Inferior parietal cortex (tissue), 1 donor: Measurements from ENCODE around the gene MUC4.
"Not testable (repeated sequence)": the region's sequence is repeated elsewhere in the genome, so short reads cannot be mapped to it uniquely, and the experiment has no call there.

Source experiments
- DNase-seq: peaks from one replicate; pipeline ENCODE4 v3.0.0-alpha.2; 2016; ENCODE audit errors: extremely low spot score

The MUC4 gene

GRCh38 chr3:195838714-195839113 lies 27.0 kb upstream of the MUC4 start:
- DNase-seq = no peak

DNA sequence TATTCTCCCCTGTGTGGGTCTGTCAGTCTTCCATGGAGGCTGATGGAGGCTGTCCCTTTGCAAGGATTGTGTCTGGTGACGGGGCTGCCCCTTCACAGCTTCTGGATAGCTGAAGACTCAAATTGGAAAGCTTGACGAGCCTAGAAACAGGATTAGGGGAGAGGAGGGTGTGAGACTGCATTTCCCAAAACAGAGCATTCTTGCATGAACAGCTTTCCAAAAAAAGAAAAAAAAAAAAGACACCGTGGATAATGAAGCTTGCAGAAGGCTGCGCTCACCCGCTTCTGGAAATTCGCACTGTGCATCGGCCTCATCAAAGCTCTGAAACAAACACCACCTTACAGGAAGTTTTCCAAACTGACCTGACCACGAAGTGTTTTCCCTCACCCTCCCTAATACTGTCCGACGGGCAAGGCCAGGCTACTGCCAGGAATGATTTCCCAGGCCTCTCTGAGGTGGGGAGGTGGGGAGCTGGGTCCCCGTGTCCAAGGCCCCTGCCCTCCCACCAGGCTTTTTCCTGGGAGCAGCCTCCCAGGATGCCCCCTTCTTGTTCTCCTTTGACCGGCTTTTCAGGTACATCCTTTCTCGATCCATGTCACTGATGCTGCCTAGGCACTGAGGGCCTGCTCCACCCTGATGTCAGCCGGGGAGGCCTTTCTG lies 24.9 kb upstream of the MUC4 start:
- no peak for DNase-seq

DNA sequence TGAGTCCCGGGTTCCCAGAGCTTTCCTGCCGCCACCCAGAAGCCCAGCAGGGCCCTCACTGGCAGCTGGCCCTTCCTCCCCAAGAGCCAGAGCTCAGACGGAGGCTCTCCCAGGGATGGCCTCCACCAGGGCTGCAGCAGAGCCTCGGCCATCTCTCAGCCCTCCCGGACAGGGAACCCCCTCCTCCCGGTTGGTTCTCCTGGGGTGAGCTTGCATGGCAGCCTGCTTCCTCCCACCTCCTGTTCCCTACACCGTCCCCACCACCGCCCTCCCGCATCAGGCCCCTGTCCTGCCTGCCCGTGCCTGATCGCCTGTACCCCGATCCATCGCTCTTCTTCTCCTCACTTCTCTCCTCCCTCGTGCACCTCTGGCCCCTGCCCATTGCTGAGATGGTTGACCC lies 24.1 kb upstream of the MUC4 start:
- DNase-seq = no peak

GRCh38 chr3:195834675-195835583 lies 23.2 kb upstream of the MUC4 start:
- no peak for DNase-seq

DNA sequence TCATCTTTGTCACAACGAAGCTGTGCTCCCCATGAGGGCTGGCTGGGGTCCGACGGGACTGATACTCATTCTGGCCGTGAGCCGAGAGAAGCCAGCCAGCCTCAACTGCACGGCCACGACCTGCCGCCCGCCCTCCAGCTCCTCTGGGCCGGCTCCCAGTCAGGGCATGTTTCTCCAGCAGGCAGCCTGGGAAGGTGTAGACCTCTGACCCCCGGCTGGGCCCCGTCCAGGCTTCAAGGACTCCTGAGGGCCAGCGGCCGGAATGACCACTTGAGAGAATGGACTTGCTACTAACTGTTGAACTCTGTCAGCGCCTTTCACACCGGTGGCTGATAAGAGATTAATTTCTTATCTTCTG lies 18.1 kb upstream of the MUC4 start:
- no peak for DNase-seq

DNA sequence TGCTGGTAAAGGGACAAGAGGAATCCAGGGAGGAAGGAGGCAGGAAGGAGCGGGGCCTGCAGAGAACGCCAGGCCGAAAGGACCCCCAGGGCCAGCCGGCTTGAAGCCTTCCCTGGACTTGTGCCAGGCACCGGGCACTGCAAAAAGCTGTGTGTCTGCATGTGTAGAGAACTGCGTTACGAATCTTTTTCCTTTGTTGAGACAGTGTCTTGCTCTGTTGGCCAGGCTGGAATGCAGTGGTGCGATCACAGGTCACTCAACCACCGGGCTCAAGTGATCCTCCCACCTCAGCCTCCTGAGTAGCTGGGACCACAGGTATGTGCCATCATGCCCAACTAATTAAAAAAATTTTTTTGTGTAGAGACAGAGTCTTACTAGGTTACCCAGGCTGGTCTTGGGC lies 17.0 kb upstream of the MUC4 start:
- DNase-seq = no peak

DNA sequence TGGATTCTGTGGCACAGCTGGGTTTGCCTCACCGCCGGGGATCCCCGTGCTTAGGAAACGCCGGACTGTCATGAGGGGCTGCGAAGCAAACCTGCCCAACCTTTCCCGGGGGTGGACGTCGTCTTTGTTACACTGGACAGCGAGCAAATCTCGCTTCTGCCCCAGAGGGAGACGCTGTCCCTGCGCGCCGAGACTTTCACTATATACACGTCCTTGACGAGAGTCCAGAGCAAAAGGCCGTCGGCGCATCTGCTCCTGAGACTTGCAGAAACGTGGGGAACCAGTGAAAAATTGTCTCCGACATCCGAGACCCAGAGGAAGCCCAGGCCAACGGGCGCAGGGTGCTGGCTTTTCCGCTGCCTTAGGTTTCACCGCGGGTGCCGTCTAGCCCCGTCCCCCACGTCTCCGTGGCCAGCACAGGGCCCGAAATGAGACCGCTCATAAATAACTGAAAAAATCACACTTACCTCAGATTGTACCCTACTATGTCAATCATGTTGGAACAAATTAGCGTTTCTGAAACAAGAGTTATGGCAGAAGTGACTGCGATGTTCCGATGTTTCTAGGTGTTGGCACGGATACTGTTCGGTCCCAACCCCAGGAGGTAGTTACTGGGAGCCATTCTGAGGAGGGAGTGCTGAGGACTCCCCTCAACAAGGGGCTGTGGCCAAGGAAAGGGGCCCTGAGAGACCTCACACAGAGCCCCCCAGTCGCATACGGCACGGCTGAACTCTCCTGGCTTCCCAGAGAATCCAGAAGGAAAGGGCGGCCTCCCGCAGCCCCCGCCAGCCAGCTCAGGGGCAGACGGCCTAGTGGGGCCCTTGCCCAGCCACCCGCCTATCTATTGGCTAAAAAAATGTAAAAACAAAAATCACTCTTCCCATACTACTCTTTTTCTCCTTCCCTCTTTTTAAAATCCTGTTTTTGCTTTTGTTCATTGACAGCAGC lies 14.4 kb upstream of the MUC4 start:
- no peak for DNase-seq

GRCh38 chr3:195825191-195825588 lies 13.5 kb upstream of the MUC4 start:
- DNase-seq = no peak

DNA sequence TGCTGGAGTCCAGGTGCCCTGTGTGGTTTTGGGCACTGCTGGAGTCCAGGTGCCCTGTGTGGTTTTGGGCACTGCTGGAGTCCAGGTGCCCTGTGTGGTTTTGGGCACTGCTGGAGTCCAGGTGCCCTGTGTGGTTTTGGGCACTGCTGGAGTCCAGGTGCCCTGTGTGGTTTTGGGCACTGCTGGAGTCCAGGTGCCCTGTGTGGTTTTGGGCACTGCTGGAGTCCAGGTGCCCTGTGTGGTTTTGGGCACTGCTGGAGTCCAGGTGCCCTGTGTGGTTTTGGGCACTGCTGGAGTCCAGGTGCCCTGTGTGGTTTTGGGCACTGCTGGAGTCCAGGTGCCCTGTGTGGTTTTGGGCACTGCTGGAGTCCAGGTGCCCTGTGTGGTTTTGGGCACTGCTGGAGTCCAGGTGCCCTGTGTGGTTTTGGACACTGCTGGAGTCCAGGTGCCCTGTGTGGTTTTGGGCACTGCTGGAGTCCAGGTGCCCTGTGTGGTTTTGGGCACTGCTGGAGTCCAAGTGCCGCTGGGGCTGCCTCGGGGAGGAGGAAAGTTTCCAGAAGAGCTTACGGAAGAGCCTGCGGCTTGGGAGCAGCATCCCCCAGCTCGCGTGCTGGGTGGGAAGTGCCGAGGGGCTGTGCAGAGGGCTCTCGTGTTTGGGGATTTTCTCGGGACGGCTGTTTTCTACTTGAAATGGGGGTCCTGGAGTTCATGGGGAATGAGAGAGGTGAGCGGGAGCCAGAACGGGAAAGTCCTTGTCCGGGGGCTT lies 12.9 kb upstream of the MUC4 start:
- not testable (repeated sequence) for DNase-seq

- no peak for DNase-seq
Observed at GRCh38 chr3:195823999-195824398, 12.3 kb upstream of the MUC4 start.

DNA sequence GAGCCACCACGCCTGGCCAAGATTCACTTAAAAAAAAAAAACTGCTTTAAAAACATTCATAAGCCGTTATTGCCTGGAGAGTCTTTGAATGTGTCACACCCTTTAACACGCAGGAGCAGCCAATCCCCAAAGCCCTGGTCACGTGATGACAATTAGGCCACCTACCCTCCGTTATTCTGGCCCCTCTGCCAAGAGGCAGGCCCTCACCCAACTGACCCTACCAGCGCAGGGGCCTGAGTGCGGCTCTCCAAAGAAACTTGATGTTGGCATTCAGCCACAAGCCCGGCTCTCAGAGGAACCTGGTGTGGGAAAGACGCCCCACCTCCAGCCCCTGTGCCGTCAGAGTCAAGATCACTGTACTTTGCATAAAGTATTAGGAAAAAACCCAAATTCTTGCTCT lies 11.6 kb upstream of the MUC4 start:
- no peak for DNase-seq

DNA sequence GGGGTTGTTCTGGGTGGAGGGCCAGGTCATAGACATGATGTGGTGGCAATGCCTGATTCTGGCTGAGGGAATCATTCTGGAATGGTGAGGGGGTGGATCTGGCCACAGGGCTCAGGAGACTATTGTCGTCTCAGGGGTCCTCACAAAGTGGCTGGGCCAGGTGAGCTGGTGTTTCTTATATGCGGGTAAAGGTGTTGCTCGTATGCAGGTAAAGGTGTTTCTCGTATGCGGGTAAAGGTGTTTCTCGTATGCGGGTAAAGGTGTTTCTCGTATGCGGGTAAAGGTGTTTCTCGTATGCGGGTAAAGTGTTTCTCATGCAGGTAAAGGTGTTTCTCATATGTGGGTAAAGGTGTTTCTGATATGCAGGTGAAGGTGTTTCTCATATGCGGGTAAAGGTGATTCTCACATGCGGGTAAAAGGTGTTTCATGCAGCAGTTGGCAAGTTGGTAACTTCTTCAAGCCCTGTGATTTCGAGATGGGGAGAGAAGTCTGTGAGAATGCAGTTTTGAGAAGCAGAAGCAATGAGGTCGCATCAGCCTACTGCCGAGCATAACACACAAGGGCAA lies 10.5 kb upstream of the MUC4 start:
- no peak for DNase-seq

GRCh38 chr3:195821403-195822130 lies 9.8 kb upstream of the MUC4 start:
- DNase-seq = no peak

GRCh38 chr3:195820901-195821300 lies 9.2 kb upstream of the MUC4 start:
- DNase-seq = no peak

GRCh38 chr3:195820186-195820585 lies 8.5 kb upstream of the MUC4 start:
- DNase-seq = no peak

DNA sequence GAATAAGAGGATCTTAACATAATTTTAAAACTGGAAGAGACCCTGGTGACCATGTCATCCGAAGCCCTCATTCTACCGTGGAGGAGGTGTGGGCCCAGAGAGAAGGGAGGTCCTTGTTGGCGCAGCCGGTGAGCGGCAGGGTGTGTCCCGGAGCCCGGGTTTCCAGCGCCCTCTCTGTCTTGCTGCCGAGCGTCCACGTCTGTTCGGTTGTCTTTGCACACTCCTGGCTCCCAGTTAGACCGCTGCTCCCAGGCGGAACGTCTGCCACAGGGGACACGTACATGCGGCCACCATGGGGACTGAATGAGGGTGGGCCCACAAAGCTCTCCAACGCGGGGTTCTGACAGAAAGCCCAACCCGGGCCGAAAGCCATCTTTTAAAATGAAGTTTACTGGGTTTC lies 6.6 kb upstream of the MUC4 start:
- DNase-seq = no peak

- no peak for DNase-seq
Observed at GRCh38 chr3:195817578-195818135, 5.9 kb upstream of the MUC4 start.

GRCh38 chr3:195816276-195816913 lies 4.7 kb upstream of the MUC4 start:
- not testable (repeated sequence) for DNase-seq

DNA sequence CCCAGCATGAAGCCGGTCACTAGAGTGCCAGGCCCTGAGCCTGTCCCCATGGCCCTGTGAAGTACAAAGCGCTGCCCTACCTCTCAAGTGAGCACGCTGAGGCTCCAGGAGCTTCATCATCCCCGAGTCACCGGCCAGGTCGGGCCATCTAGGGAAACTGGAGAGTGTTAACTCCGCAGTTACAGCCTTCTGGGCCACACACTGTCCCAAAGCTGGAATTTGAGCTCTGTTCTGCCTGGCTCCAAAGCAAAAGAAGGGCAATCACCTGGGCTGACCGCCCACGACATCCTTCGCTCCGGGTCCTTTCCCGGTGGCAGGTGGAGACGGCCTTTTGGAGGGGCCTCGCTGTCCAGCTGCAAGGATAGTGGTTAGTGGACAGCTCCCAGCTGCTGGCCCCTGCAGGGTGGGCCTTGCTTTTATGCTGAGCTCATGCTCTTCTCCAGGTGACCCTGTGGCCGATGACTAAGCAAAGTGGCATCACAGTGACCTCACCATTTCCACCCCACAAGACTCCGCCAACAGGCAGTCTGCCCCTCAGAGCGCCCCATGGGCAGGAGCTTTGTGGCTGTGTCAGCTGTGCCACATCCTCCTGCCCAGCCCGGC lies 3.5 kb upstream of the MUC4 start:
- no peak for DNase-seq
